ENCODE measurements around the gene ARF6.
A peak's percentile ranks its signal among the peaks of the same experiment; 100 is the strongest.

Gene ARF6

GRCh38 chr14:49857427-49858003 is 35.4 kb upstream of the ARF6 start:
- DNase-seq (ENCODE audit: extremely low read depth, low read depth): no peak
- TF ChIP-seq, protein P1, sequence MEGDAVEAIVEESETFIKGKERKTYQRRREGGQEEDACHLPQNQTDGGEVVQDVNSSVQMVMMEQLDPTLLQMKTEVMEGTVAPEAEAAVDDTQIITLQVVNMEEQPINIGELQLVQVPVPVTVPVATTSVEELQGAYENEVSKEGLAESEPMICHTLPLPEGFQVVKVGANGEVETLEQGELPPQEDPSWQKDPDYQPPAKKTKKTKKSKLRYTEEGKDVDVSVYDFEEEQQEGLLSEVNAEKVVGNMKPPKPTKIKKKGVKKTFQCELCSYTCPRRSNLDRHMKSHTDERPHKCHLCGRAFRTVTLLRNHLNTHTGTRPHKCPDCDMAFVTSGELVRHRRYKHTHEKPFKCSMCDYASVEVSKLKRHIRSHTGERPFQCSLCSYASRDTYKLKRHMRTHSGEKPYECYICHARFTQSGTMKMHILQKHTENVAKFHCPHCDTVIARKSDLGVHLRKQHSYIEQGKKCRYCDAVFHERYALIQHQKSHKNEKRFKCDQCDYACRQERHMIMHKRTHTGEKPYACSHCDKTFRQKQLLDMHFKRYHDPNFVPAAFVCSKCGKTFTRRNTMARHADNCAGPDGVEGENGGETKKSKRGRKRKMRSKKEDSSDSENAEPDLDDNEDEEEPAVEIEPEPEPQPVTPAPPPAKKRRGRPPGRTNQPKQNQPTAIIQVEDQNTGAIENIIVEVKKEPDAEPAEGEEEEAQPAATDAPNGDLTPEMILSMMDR (IDR thresholded peaks at IDR 0.05; ENCODE audit: low read depth, low read length, missing control alignments): no peak
- no peak overlapping the region for H3K4me3 ChIP-seq (replicated peaks; ENCODE audit: low read depth, low read length)

DNA sequence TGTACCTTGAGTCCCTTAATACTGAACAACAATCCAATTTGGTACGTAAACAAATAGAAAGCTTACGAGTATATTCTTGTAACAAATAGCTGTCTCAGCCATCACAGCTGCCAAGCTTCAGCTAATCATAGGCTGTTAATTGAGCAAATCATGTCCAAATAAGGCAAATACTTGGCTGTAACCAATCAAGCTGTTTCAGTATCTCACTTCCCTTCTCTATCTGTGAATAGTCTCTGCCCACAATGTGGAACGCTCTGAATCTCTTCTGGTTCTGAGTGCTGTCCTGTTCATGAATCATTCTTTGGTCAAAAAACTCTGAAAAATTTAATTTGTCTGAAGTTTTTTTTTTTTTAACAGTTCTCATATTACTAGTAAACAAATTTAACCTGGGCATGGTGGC is 34.5 kb upstream of the ARF6 start:
- TF ChIP-seq, protein P1 (IDR thresholded peaks at IDR 0.05; ENCODE audit: low read depth, low read length, missing control alignments): no peak
- H3K4me3 ChIP-seq (replicated peaks; ENCODE audit: low read depth, low read length): no peak overlapping the region
- no peak for DNase-seq (ENCODE audit: extremely low read depth, low read depth)

DNA sequence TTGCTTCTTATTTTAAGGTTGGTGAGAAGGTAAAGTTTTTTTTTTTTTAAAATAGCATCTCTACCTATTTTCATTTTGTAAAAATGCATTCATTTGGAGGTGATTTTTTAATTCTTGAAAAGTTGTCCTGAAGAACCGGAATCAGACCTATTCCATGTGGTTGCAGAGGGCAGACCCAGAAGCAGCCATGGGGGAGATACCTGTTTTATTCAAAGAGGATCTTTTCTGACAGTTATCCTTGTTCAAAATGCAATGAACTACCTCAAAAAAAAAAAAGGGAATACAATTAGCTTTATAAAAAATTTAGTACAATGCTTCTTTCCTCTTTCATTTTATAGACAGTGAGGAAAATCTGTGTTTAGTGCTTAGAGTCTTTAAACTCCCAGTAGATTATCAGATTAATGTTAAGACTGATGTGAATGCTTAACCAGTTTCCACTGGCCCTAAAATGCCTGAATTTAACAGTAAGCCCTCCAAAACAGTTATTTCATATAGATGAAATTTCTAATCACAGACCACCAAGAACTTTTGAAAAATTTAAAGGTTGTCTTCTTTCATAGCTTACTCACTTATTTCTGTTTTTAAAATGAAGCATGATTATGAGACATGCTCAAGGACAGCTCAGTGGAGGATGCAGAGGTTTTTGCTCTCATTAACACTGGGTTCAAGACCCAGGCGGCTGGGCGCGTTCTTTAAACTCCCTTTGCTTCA is 31.7 kb upstream of the ARF6 start:
- TF ChIP-seq, protein P1 (IDR thresholded peaks at IDR 0.05; ENCODE audit: low read depth, low read length, missing control alignments): no peak
- DNase-seq (ENCODE audit: extremely low read depth, low read depth): no peak
- H3K4me3 ChIP-seq (replicated peaks; ENCODE audit: low read depth, low read length): peak overlapping the region; percentile 59

- DNase-seq (ENCODE audit: extremely low read depth, low read depth): peak; percentile 52
- TF ChIP-seq, protein P1 (IDR thresholded peaks at IDR 0.05; ENCODE audit: low read depth, low read length, missing control alignments): no peak
- peak overlapping the region; percentile 59 for H3K4me3 ChIP-seq (replicated peaks; ENCODE audit: low read depth, low read length)
Observed at GRCh38 chr14:49861699-49862088, 31.2 kb upstream of the ARF6 start.

DNA sequence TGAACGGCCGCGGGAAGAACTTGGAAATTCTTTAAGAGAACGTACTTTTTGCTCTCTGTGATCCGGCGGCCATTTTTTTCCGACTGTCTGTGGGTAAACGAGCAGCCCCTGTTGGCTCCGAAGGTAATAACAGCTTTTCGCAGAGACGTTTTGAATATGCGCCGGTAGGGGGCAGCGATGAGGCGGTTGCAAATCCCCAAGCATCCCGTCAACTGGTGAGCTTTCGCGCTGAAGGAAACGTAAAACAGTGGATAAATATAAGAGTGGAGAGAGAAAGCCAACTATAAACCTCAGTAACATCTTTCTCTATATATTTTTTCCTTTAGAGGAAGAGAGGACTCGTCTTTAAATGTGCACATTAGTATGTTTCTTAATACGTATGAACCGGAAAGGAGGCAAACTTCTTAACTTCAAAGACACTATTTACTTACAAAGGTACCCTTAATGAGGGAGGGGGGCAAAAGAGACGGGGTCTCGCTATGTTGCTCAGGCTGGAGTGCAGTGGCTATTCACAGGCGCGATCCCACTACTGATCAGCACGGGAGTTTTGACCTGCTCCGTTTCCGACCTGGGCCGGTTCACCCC is 30.7 kb upstream of the ARF6 start:
- TF ChIP-seq, protein P1 (IDR thresholded peaks at IDR 0.05; ENCODE audit: low read depth, low read length, missing control alignments): peak; percentile 100
- peak overlapping the region; percentile 59 for H3K4me3 ChIP-seq (replicated peaks; ENCODE audit: low read depth, low read length)
- DNase-seq (ENCODE audit: extremely low read depth, low read depth): peak; percentile 75

DNA sequence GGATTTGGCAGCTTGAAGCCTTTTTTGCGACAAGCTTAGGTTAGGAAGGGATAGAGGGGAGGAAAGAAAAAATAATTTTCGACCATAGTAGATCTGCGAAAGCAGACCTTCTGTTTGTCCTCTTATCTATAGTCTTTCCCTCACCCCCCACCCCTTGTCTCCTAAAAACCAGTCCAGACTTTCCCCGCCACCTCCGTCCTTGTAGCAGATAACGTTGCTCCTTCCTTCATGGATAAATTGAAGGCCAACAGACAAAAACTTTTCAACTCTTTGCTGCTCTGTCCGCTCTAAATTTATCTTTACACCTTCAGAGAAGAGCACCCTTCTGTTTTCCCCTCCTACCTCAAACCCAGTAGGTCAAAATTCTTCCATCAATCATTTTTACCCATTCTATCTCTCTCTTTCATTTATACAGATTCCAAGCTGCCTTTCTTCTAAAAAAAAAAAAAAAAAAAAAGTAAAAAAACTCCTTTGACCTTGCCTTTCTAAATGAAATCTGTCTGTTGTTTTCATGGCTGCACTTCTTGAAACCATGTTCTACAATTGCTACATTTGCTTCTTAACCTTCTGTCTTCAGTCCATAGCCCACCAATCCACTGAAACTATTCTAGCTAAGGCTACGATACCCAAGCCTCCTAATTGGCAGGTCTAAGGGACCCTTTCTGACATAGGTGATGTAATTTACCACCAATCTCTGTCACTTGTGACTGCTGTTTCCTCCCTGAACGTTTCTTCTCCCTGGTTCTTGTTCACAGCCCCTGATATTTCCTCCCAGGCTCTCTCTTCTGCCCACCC is 29.2 kb upstream of the ARF6 start:
- DNase-seq (ENCODE audit: extremely low read depth, low read depth): no peak
- peak overlapping the region; percentile 70 for H3K4me3 ChIP-seq (replicated peaks; ENCODE audit: low read depth, low read length)
- TF ChIP-seq, protein P1 (IDR thresholded peaks at IDR 0.05; ENCODE audit: low read depth, low read length, missing control alignments): no peak

All from HFF-Myc (cell line).